Common myeloid progenitor, CD34-positive (primary cell): ENCODE results near the gene SUCO.

Experiments
- CTCF ChIA-PET: fragments of 350-600 bp; sonication (Branson Sonifier 250); formaldehyde crosslinking; loops from one replicate; lab custom pipeline; 2021; ENCODE audit warnings: antibody characterized with exemption; lab: Charles Lee
- POLR2A ChIA-PET: fragments of 350-600 bp; sonication (Branson Sonifier 250); formaldehyde crosslinking; loops from one replicate; lab custom pipeline; 2021; ENCODE audit warnings: antibody characterized with exemption; lab: Charles Lee
- DNase-seq, 3 donors: peaks; one replicate each; pipeline versions ENCODE4 v3.0.0 to v3.0.0-alpha.2; 2013
- H3K27ac ChIP-seq, 2 experiments: 1 replicate in 1 of 2; 2 replicates in 1 of 2; pipeline ENCODE4 v1.7.0; 2013; ENCODE audit warnings: inconsistent platforms in 2 of 2, low read length in 2 of 2, mild to moderate bottlenecking in 2 of 2, low read depth in 1 of 2, moderate library complexity in 1 of 2; ENCODE audit not compliant: severe bottlenecking in 2 of 2, insufficient read depth in 1 of 2, poor library complexity in 1 of 2
- H3K27me3 ChIP-seq, 5 experiments: replicated peaks in 2 of 5; 1 replicate in 3 of 5; 2 replicates in 2 of 5; pipeline versions ENCODE4 v1.6.1 to v1.7.0; 2013; ENCODE audit warnings: low read length in 4 of 5, mild to moderate bottlenecking in 2 of 5, moderate library complexity in 2 of 5, inconsistent platforms in 1 of 5; ENCODE audit not compliant: insufficient read depth in 5 of 5, control insufficient read depth in 4 of 5
- H3K36me3 ChIP-seq, 4 experiments: 1 replicate in 2 of 4; 2 replicates in 2 of 4; pipeline versions ENCODE4 v1.6.1 to v1.7.0; 2013; ENCODE audit warnings: low read length in 3 of 4, control low read depth in 1 of 4, mild to moderate bottlenecking in 1 of 4; ENCODE audit not compliant: control insufficient read depth in 4 of 4, insufficient read depth in 4 of 4
- H3K4me1 ChIP-seq, 4 experiments: 1 replicate in 3 of 4; 2 replicates in 1 of 4; pipeline versions ENCODE4 v1.6.1 to v1.7.1; 2013; ENCODE audit warnings: low read length in 3 of 4, mild to moderate bottlenecking in 3 of 4, control low read depth in 1 of 4, inconsistent platforms in 1 of 4, moderate library complexity in 1 of 4; ENCODE audit not compliant: control insufficient read depth in 4 of 4, insufficient read depth in 4 of 4; ENCODE audit errors: control extremely low read depth in 1 of 4
- H3K4me3 ChIP-seq, 7 experiments: 1 replicate in 4 of 7; 2 replicates in 3 of 7; pipeline versions ENCODE4 v1.5.1 to v1.7.0; 2013; ENCODE audit warnings: mild to moderate bottlenecking in 7 of 7, low read length in 6 of 7, moderate library complexity in 6 of 7, inconsistent platforms in 2 of 7, low read depth in 2 of 7, control low read depth in 1 of 7; ENCODE audit not compliant: insufficient read depth in 4 of 7, control insufficient read depth in 1 of 7; ENCODE audit errors: extremely low read depth in 1 of 7
- H3K9me3 ChIP-seq, 5 experiments: 1 replicate in 4 of 5; 2 replicates in 1 of 5; pipeline versions ENCODE4 v1.6.1 to v1.7.1; 2013; ENCODE audit warnings: low read length in 4 of 5, mild to moderate bottlenecking in 2 of 5, inconsistent platforms in 1 of 5, low read depth in 1 of 5, moderate library complexity in 1 of 5; ENCODE audit not compliant: control insufficient read depth in 4 of 5, insufficient read depth in 2 of 5; ENCODE audit errors: control extremely low read depth in 1 of 5
- WGBS: methylation state at CpG from one replicate; pipeline ENCODE4 v1.1.5; 2013; ENCODE audit not compliant: insufficient coverage; 5-methylcytosine and 5-hydroxymethylcytosine counted together

SUCO gene

GRCh38 chr1:172657586-172657985, 124.6 kb downstream of the SUCO start:
- Histone ChIP-seq H3K27ac (no peak overlapping the region), H3K9me3 (no peaks in the 10 kb centered on the region), H3K27me3 (no peaks in the 10 kb centered on the region), H3K36me3 (no peaks in the 10 kb centered on the region), H3K4me1 (peaks cover 0 to 7% (median 4%) of the 10 kb centered on the region in 4 experiments), H3K4me3 (no peak overlapping the region)
- no peak for DNase-seq
- no CpG with 5 or more reads among the region's 1 CpG for WGBS
- POLR2A ChIA-PET, result no interaction called here
- CTCF ChIA-PET, result no interaction called here

GRCh38 chr1:172658871-172659453, 126.0 kb downstream of the SUCO start, which contains the start of gene FASLG:
TSS of gene FASLG (plus strand) at chr1:172659103. CDS start at chr1:172659202, 99 bp downstream.
- Histone ChIP-seq H3K9me3 (no peaks in the 10 kb centered on the region), H3K4me1 (peaks cover 3 to 16% (median 10%) of the 10 kb centered on the region in 4 experiments), H3K4me3 (no peak within 1 kb of the TSS), H3K27me3 (no peaks in the 10 kb centered on the region), H3K27ac (no peak within 1 kb of the TSS), H3K36me3 (no peaks in the 10 kb centered on the region)
- DNase-seq, result no peak
- ChIA-PET POLR2A (no interaction called here), CTCF (no interaction called here)
- 100% methylated on average over 3 of the region's 11 CpGs for WGBS

- Histone ChIP-seq H3K4me1 (peaks cover 3 to 16% (median 10%) of the 10 kb centered on the region in 4 experiments), H3K4me3 (no peak overlapping the region), H3K27ac (no peak overlapping the region), H3K27me3 (no peaks in the 10 kb centered on the region), H3K9me3 (no peaks in the 10 kb centered on the region), H3K36me3 (no peaks in the 10 kb centered on the region)
- no peak for DNase-seq
- POLR2A ChIA-PET, result no interaction called here
- CTCF ChIA-PET, result interaction anchor here (1.0 kb wide), 1 partner anchor 60 kb away, joined by 4 read pairs; no protein-coding TSS in a partner anchor
- 100% methylated on average over 2 of the region's 3 CpGs for WGBS
Observed at GRCh38 chr1:172661107-172661506, 128.2 kb downstream of the SUCO start.
